GM12875 (cell line): ENCODE measurements around the gene CDK2AP2.
"Not testable (repeated sequence)": the region's sequence is repeated elsewhere in the genome, so short reads cannot be mapped to it uniquely, and the experiment has no call there.

Experiments
- H3K4me3 ChIP-seq: one replicate; pipeline ENCODE4 v1.5.1; 2011; ENCODE audit warnings: low read depth, low read length, control low read depth
- TF ChIP-seq, protein P1 (sequence below): IDR thresholded peaks from 2 replicates; pipeline ENCODE4 v1.5.1; 2011; ENCODE audit warnings: low read depth, mild to moderate bottlenecking, control low read depth, inconsistent platforms, low read length, moderate library complexity, borderline replicate concordance; ENCODE audit not compliant: insufficient read depth

CDK2AP2 gene

GRCh38 chr11:67492069-67492727 is 15.8 kb downstream of the CDK2AP2 start:
- TF ChIP-seq, protein P1, sequence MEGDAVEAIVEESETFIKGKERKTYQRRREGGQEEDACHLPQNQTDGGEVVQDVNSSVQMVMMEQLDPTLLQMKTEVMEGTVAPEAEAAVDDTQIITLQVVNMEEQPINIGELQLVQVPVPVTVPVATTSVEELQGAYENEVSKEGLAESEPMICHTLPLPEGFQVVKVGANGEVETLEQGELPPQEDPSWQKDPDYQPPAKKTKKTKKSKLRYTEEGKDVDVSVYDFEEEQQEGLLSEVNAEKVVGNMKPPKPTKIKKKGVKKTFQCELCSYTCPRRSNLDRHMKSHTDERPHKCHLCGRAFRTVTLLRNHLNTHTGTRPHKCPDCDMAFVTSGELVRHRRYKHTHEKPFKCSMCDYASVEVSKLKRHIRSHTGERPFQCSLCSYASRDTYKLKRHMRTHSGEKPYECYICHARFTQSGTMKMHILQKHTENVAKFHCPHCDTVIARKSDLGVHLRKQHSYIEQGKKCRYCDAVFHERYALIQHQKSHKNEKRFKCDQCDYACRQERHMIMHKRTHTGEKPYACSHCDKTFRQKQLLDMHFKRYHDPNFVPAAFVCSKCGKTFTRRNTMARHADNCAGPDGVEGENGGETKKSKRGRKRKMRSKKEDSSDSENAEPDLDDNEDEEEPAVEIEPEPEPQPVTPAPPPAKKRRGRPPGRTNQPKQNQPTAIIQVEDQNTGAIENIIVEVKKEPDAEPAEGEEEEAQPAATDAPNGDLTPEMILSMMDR, result no peak

GRCh38 chr11:67491276-67492068 is 16.5 kb downstream of the CDK2AP2 start:
- TF ChIP-seq, protein P1, result no peak
- no peak overlapping the region for H3K4me3 ChIP-seq

More at GRCh38 chr11:67492069-67492727, 15.8 kb downstream of the CDK2AP2 start:
- H3K4me3 ChIP-seq, result no peak overlapping the region

DNA sequence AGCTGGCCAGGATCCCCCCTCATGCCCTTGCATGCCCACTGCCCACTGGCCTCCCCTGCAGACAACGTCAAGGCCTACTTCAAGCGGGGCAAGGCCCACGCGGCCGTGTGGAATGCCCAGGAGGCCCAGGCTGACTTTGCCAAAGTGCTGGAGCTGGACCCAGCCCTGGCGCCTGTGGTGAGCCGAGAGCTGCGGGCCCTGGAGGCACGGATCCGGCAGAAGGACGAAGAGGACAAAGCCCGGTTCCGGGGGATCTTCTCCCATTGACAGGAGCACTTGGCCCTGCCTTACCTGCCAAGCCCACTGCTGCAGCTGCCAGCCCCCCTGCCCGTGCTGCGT is 17.3 kb downstream of the CDK2AP2 start:
- TF ChIP-seq, protein P1, result no peak
- no peak overlapping the region for H3K4me3 ChIP-seq

DNA sequence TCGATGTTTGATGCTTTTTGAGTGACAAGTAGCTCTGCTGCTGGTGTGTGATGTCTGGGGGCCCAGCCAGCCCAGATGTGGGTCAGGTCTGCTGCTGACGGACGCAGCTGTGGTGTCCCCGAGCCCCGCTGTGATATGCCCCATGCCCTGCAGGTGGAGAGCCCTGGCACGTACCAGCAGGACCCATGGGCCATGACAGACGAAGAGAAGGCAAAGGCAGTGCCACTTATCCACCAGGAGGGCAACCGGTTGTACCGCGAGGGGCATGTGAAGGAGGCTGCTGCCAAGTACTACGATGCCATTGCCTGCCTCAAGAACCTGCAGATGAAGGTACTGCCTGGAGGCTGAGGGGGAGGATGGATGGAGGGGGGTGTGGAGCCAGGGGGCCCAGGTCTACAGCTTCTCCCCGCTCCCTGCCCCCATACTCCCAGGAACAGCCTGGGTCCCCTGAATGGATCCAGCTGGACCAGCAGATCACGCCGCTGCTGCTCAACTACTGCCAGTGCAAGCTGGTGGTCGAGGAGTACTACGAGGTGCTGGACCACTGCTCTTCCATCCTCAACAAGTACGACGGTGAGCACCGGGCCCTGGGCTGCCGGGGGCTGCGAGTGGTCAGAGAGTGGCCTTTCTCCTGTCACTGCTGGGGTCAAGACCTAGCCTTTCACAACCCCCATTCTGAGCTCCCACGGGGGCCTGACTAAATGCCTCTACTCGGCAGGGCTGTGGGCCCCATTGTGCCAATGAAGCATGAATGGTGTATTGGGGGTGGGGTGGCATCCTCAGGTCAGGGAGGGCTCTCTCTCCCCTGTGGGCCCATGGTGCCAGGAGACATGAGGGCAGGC is 17.9 kb downstream of the CDK2AP2 start:
- TF ChIP-seq, protein P1, result no peak

GRCh38 chr11:67489203-67489884 is 18.6 kb downstream of the CDK2AP2 start:
- TF ChIP-seq, protein P1, result no peak
- H3K4me3 ChIP-seq, result no peak overlapping the region

More for the DNA sequence above, 17.9 kb downstream of the CDK2AP2 start:
- no peak overlapping the region for H3K4me3 ChIP-seq

- peak overlapping the region; percentile 19 for H3K4me3 ChIP-seq
- TF ChIP-seq, protein P1, result no peak
Measured at GRCh38 chr11:67486481-67487195, 21.3 kb downstream of the CDK2AP2 start.

- not testable (repeated sequence) for H3K4me3 ChIP-seq
Measured at GRCh38 chr11:67485873-67486361, 22.0 kb downstream of the CDK2AP2 start.
